Endothelial cell of umbilical vein (primary cell): ENCODE results near the gene ARHGEF25. TPM values are rescaled to one million over a fixed set of nuclear protein-coding genes. Genes with fewer than 3 reads are reported as not detected.

Experiments
- BruUV-seq: library from RNA; stranded (reverse); fragments of 400-500 nt; replicated peaks from 2 replicates; lab custom pipeline; 2021; lab: Mats Ljungman, UMichigan
- CTCF ChIA-PET: fragments of 300-600, 350-600 bp; sonication (Branson Sonifier 250); formaldehyde crosslinking; loops from one replicate; lab custom pipeline; 2021; ENCODE audit warnings: antibody characterized with exemption, inconsistent platforms; lab: Charles Lee
- POLR2A ChIA-PET: fragments of 300-600, 350-600 bp; sonication (Branson Sonifier 250); formaldehyde crosslinking; loops from one replicate; lab custom pipeline; 2021; ENCODE audit warnings: antibody characterized with exemption, inconsistent platforms; lab: Charles Lee
- DNase-seq: peaks from one replicate; pipeline ENCODE4 v3.0.0-alpha.2; 2011; ENCODE audit warnings: low read depth, low spot score
- FAIRE-seq: peaks from 2 replicates; lab custom pipeline; 2011; peaks lifted over from hg19 to GRCh38; lab: Jason Lieb, UNC
- H2AFZ ChIP-seq: 2 replicates; pipeline ENCODE4 v1.6.0; 2012; ENCODE audit warnings: low read depth, low read length, control low read depth, inconsistent platforms
- H3K27ac ChIP-seq: 2 replicates; pipeline ENCODE4 v1.5.1; 2011; ENCODE audit warnings: low read depth, mild to moderate bottlenecking, control low read depth, low read length, moderate library complexity; ENCODE audit not compliant: insufficient read depth
- H3K27me3 ChIP-seq, 2 experiments: 2 replicates each; pipeline versions ENCODE4 v1.6.0 to v1.6.1; 2011; ENCODE audit warnings: low read length in 2 of 2, mixed read lengths in 1 of 2; ENCODE audit not compliant: control insufficient read depth in 2 of 2, insufficient read depth in 2 of 2
- H3K36me3 ChIP-seq, 2 experiments: 2 replicates in 1 of 2; 3 replicates in 1 of 2; pipeline ENCODE4 v1.5.1; 2011; ENCODE audit warnings: low read length in 2 of 2, mild to moderate bottlenecking in 1 of 2, moderate library complexity in 1 of 2; ENCODE audit not compliant: control insufficient read depth in 2 of 2, insufficient read depth in 2 of 2; ENCODE audit errors: extremely low read depth in 1 of 2
- H3K4me1 ChIP-seq: 3 replicates; pipeline ENCODE4 v1.5.1; 2011; ENCODE audit warnings: mild to moderate bottlenecking, low read length; ENCODE audit not compliant: control insufficient read depth, insufficient read depth; ENCODE audit errors: extremely low read depth
- H3K4me2 ChIP-seq: 2 replicates; pipeline ENCODE4 v1.6.1; 2011; ENCODE audit warnings: low read length, control low read depth, mixed read lengths; ENCODE audit not compliant: insufficient read depth
- H3K4me3 ChIP-seq, 3 experiments: fragments of 200-600 bp in 1 of 3; sonication (generic), shearing (Covaris generic) in 1 of 3; replicated peaks in 1 of 3; 2 replicates each; pipeline ENCODE4 v1.5.1; 2011 to 2016; ENCODE audit warnings: control low read depth in 3 of 3, low read length in 3 of 3, mild to moderate bottlenecking in 2 of 3, inconsistent platforms in 1 of 3, low read depth in 1 of 3, moderate library complexity in 1 of 3; ENCODE audit not compliant: insufficient read depth in 1 of 3
- H3K79me2 ChIP-seq: 2 replicates; pipeline ENCODE4 v1.6.0; 2012; ENCODE audit warnings: low read length, inconsistent platforms; ENCODE audit not compliant: control insufficient read depth, insufficient read depth
- H3K9ac ChIP-seq: replicated peaks from 2 replicates; pipeline ENCODE3; 2011; ENCODE audit warnings: low read length, control low read depth; ENCODE audit not compliant: insufficient read depth; ENCODE audit errors: extremely low read depth
- H3K9me1 ChIP-seq: replicated peaks from 3 replicates; pipeline ENCODE4 v1.6.0; 2011; ENCODE audit warnings: mild to moderate bottlenecking, low read length; ENCODE audit not compliant: control insufficient read depth, insufficient read depth; ENCODE audit errors: extremely low read depth
- H3K9me3 ChIP-seq: replicated peaks from 2 replicates; pipeline ENCODE4 v1.5.1; 2012; ENCODE audit warnings: low read length, inconsistent platforms; ENCODE audit not compliant: control insufficient read depth, insufficient read depth
- H4K20me1 ChIP-seq: replicated peaks from 2 replicates; pipeline ENCODE3; 2011; ENCODE audit warnings: mild to moderate bottlenecking, low read length; ENCODE audit not compliant: control insufficient read depth, insufficient read depth; ENCODE audit errors: extremely low read depth
- EZH2 ChIP-seq: IDR thresholded peaks from 2 replicates; pipeline ENCODE4 v1.6.1; 2012; ENCODE audit warnings: borderline replicate concordance, low read depth, mild to moderate bottlenecking, moderate library complexity, low read length, inconsistent platforms; ENCODE audit not compliant: severe bottlenecking
- JUN ChIP-seq: IDR thresholded peaks from 2 replicates; pipeline ENCODE4 v1.6.1; 2011; ENCODE audit warnings: borderline replicate concordance, low read depth; ENCODE audit not compliant: insufficient read length, insufficient read depth
- MAX ChIP-seq: IDR thresholded peaks from 2 replicates; pipeline ENCODE4 v1.6.1; 2011; ENCODE audit not compliant: insufficient read depth, insufficient read length
- MYC ChIP-seq: IDR thresholded peaks from one replicate; pipeline ENCODE4 v1.6.1; 2011; ENCODE audit warnings: mild to moderate bottlenecking, low read depth, low read length
- POLR2A ChIP-seq: IDR thresholded peaks from 2 replicates; pipeline ENCODE4 v1.6.1; 2012; ENCODE audit warnings: low read depth, mild to moderate bottlenecking, control low read depth, low read length
- POLR2AphosphoS5 ChIP-seq: IDR thresholded peaks from 2 replicates; pipeline ENCODE4 v1.6.1; 2012; ENCODE audit warnings: low read depth, mild to moderate bottlenecking, control low read depth, low read length, moderate library complexity; ENCODE audit not compliant: insufficient read depth
- dilution Hi-C: fragments of 300-500 bp; cut with MboI; formaldehyde crosslinking; loops from one replicate; pipeline ENCODE4 v1.15.0; 2019; ENCODE audit warnings: low sequenced_read_pairs; ENCODE audit not compliant: extremely low pct_ligation_motif_present
- intact Hi-C: fragments of 100-400 bp; cut with micrococcal nuclease; formaldehyde crosslinking; loops from one replicate; pipeline ENCODE4 v1.10.0; 2022
- polyA plus RNA-seq, 4 experiments: library from polyadenylated mRNA; depleted of rRNA in 3 of 4; stranded (reverse) in 3 of 4; unstranded in 1 of 4; fragments of >200 nt; gene quantifications; 2 replicates each; pipeline versions ENCODE4 v1.2.1 to v1.2.3, GENCODE V29; 2011 to 2012; ENCODE audit warnings: missing spikeins in 1 of 4
- total RNA-seq: library from RNA; stranded (reverse); gene quantifications from 2 replicates; pipeline ENCODE4 v1.2.3, GENCODE V29; 2021

Gene ARHGEF25
- total and polyA plus RNA-seq, 2 donors (not counting 3 experiments of a cell fraction or from before 2014, with no cell fraction given): 4.7 to 7.4 TPM

- FAIRE-seq: no peak
- no TSS peak for BruUV-seq
- no peak for DNase-seq
- H3K79me2 ChIP-seq: no peaks in the 10 kb centered on the region
- peaks cover 18 to 25% of the 10 kb centered on the region in 2 experiments for H3K27me3 ChIP-seq
- TF ChIP-seq EZH2 (no peak), POLR2A (no peak), MAX (no peak), MYC (no peak)
- no peaks in the 10 kb centered on the region for H3K9me3 ChIP-seq
- CTCF ChIA-PET: interaction anchor here (1.2 to 6.0 kb wide), 10 partner anchors 8 to 53 kb away, joined by 3 to 126 read pairs (median 24); partner anchors contain the start of genes ARHGEF25 and B4GALNT1
- no peak overlapping the region for H3K4me2 ChIP-seq
- no peak overlapping the region for H2AFZ ChIP-seq
- no peaks in the 10 kb centered on the region for H3K4me1 ChIP-seq
- dilution Hi-C loops: no loop called here
- no peaks in the 10 kb centered on the region for H4K20me1 ChIP-seq
- POLR2A ChIA-PET: interaction anchor here (0.7 kb wide), 1 partner anchor 22 kb away, joined by 4 read pairs; no protein-coding TSS in a partner anchor
- no peaks in the 10 kb centered on the region for H3K36me3 ChIP-seq
- intact Hi-C loops: no loop called here
- no peak overlapping the region for H3K4me3 ChIP-seq
- H3K9ac ChIP-seq: no peak overlapping the region
- H3K9me1 ChIP-seq: no peaks in the 10 kb centered on the region
- H3K27ac ChIP-seq: no peak overlapping the region
Observed at GRCh38 chr12:57584690-57585089, 26.5 kb upstream of the ARHGEF25 start.

GRCh38 chr12:57585156-57585555 is 26.1 kb upstream of the ARHGEF25 start:
- H4K20me1 ChIP-seq: no peaks in the 10 kb centered on the region
- H3K27me3 ChIP-seq: peaks cover 18 to 25% of the 10 kb centered on the region in 2 experiments
- H3K9ac ChIP-seq: no peak overlapping the region
- H3K4me1 ChIP-seq: no peaks in the 10 kb centered on the region
- no peaks in the 10 kb centered on the region for H3K9me1 ChIP-seq
- dilution Hi-C loops (no loop called here), intact Hi-C loops (no loop called here)
- H3K79me2 ChIP-seq: no peaks in the 10 kb centered on the region
- no peak for DNase-seq
- H2AFZ ChIP-seq: no peak overlapping the region
- no peak overlapping the region for H3K27ac ChIP-seq
- H3K4me2 ChIP-seq: no peak overlapping the region
- BruUV-seq: no TSS peak
- H3K36me3 ChIP-seq: no peaks in the 10 kb centered on the region
- no peak for FAIRE-seq
- no peaks in the 10 kb centered on the region for H3K9me3 ChIP-seq
- no peak overlapping the region for H3K4me3 ChIP-seq
- CTCF ChIA-PET: interaction anchor here (1.0 to 6.0 kb wide), 11 partner anchors 8 to 52 kb away, joined by 3 to 126 read pairs (median 21); partner anchors contain the start of genes ARHGEF25 and B4GALNT1
- no peak for TF ChIP-seq MYC
- no peak for TF ChIP-seq POLR2AphosphoS5
- no peak for TF ChIP-seq JUN
- POLR2A ChIA-PET: interaction anchor here (0.7 kb wide), 3 partner anchors 22 to 91 kb away, joined by 4 to 5 read pairs (median 4); no protein-coding TSS in a partner anchor
